T-helper 1 cell (primary cell): Measurements from ENCODE around the gene CRIP2.

Source experiments
- DNase-seq, 5 donors: peaks; one replicate each; pipeline ENCODE4 v3.0.0-alpha.2; 2012 to 2020

CRIP2 gene

DNA sequence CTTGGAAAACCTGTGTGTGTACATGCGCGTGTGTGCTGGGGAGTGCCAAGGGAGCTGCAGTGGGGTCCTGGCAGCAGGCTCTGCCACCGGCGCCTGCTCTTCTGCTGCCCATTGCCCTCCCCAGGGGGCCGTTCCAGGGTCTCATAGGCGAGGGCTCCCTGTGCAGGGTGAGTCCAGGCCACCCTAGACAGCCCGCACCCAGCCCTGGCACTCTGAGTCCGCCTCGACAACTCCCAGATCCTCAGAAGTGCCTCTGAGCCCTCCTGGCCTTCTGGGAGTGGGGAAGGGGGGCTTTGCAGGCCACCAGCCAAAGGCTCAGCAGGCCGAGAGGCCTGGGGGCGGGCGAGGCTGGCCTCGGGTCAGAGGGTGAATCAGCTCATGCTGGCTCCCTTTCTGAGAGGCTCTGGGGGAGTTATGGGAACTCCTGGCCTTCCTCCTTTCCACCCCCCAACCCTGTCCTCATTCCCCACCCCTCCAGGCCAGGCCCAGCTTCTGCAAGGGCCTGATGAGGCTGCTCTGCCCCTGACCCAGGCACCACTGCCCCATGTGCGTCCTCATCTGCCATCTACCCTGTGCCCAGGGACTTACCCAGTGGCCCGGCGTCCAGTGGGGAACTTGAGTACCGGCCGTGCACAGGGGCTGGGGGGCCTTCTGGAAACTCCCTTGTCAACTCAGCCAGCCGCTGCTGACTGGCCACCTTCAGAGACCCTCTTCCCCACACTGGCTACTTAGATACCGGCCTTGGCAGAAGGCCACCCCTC, 14.3 kb downstream of the CRIP2 start:
- no peak for DNase-seq

DNA sequence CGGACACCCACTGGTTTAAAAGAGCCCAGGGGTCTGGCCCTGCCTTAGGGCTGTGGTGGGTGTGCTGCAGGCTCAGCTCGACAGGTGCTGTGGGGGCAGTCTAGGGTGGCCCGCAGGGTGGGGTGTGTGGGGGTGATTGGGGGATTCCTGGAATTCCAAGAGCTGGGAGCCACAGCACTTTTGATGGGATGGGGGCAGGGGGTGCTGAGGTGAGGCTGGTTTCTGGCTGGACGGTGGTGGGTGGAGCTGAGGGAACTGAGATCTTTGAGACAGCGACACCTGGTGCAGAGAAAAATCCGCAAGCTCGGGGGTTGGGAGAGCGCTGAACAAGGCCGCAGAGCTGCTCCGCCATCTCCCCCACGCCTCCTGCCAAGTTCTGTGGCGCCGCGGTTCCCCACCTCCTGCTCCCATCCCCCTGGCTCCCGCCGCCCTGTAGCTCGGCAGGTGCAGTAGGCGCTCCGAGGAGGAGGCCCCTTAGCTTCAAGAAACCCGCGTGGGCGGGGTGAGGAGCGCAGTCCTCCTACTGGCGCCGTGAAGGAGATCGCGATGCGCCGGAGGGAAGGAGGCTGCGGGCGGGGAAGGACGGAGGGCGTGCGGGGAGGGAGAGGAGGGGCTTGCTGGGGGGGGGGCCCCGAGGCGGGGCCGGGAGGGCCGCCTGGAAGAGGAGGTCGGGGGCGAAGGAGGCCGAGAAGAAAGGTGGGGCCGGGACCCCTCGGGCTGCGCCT, 15.1 kb downstream of the CRIP2 start:
- DNase-seq: peak; percentile 75 to 87 (median 86)

DNA sequence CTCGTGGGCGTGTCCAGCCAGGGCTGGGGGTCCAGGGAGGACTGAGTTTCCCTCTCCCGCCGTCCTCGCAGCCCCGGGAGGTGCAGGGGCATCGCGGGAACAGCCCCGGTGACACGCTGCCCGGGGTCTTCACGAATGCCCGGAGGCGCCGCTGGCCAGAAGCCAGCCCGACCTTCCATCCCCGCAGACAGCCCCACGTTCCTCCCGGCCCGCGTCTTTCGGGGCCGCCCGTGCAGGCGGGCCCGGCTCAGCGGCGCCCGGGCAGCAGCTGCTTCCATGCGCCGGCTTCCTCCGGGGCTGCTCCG, 15.6 kb downstream of the CRIP2 start:
- DNase-seq: no peak

DNA sequence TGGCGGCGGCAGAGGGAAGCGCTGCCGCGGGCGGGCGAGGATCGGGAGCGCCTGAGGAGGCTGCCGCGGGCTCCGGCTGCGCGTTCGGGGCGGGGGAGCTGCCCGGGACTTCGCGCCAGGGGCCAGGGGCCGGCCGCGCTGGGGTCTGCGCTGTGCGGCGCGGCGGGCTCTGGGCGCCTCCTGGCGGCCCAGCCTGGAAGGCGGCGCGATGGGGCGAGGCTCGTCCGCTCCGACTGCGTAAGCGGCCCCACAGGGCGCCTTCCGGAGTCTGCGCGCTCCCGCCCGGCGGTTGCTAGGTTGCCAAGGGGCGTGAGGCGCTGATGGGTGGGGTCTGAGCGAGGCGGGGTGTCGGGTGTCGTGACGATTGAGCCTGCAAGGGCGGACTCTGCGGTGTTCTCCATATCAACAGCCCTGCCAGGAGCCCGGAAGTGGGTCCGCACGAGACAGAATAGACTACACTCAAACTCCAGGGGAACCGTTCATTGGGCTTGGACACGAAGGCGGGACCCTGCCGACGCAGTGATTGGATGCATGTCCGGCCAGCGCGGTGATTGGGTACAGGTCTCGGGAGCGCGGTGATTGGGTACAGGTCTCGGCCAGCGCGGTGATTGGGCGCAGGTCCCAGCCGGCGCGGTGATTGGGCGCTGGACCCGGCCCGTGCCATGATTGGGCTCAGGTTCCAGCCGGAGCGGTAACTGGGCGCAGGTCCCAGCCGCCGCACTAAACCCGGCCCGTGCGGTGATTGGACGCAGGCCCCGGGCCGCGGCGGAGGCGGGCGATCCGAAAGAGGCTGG, 16.1 kb downstream of the CRIP2 start, which contains the start of gene TEDC1:
Gene TEDC1, plus strand, starts transcription at position 675 of the 794 bp plus-strand sequence. CDS start 130 bp downstream, outside the sequence.
- DNase-seq: peak; percentile 98 to 100 (median 98)

DNA sequence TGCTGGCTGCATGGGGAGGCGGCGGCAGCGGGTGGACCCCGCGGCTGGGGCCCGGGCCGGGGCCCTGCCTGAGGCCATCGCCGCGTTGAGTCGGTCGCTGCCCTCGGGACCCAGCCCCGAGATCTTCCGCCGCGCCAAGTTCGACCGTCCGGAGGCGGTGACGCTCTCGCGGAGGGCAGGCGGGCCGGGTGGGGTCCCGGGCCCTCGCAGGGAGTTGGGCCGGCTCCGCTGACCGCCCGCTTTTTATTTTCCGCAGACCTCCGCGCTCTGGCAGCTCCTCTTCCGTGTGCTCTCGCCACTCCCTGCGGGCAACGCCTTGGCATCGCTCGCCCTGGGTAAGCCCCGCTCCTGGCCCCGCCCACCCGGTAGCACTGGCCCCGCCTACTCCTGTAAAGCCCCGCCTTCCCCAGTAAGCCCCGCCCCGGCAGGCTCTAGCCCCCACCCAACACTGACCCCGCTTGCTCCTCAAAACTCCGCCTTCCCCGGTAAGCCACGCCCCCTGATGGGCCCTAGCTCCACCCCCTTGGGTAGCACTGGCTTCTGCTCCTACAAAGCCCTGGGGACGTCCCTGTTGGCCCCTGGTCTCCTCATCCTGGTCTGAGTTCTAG, 16.8 kb downstream of the CRIP2 start:
- peak; percentile 79 to 89 (median 85) for DNase-seq

DNA sequence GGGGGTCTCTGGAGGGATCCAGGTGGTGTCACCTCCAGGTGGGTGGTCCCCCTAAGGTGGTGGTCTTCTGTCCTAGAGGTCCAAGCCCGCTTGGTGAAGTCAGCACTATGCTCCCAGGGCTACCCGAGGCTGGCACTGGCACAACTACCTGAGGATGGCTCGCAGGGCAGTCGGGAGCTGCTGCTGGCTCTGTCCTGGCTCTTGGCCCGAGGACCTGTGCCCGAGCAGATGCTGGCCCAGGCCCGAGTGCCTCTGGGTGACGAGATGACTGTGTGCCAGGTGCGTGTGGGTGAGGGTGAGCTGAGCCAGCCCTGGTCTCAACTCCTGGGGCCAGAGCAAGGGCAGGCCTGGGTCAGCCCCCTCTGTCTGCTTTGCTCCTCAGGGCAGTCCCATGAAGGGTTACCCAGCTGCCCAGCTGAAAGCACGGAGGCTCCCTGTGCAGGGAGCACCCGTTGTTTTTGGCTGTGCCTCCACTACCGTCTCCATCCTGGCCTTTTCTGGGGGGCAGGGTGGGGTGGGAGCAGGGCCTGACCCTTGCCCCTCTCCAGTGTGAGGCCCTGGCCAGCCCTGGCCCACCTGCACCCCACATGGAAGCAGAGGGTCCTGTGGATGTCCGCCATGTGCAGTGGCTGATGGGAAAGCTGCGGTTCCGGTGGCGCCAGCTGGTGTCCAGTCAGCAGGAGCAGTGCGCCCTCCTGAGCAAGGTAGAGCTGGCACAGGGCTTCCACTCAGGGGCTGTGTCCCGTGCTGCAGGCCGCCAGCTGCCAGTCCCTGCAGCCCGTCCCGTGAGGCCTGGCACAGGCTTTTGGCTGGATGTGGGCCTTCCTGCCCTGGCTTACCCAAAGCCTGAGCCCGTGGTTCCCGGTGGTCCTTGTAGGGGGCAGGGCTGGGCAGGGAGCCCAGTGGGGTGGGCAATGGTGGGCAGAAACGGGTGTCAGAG, 17.7 kb downstream of the CRIP2 start:
- peak in 3 of 5 donors; percentile 7 to 14 (median 8) for DNase-seq

DNA sequence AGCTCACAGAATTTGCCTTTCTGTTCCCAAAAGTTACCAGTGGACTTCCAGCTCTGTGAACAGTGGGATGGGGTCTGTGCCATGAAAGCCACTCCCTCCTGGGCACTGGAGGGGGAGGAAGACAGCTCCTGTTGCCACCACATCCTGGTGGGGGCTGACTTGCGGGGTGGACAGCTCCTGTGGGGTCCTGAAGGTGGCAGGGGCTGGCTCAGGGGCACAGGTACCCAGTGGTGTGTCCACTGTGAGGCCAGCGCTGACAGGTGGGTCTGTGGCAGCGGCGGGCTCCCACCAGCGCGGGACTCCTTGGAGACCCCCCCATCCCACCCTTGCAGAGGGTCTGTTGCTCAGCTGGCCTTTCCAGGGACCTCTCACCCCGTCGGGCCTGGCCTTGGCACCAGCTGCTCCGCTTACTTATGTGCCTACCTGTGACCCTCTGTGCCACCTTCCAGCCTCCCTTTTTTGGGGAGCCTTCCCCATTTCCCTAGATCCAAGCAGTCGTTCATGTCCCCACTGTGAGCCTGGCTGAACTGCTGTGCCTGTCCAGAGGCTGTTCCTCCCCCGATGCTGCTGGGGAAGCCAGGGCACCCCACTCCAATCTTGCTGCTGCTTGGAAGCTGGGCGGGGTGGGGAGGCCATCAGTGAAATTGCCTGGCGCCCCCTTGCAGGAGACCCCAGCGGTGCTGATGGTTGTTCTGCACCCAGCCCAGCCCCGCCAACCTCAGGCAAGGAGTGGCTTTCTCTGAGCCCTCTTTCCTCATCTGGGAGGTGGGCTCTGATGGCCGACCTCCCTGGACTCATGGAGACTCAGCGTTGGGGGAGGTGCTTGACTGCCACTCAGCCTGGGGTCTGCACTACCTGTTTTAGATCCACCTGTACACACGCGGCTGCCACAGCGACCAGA, 18.6 kb downstream of the CRIP2 start:
- peak in 3 of 5 donors; percentile 5 to 14 (median 7) for DNase-seq

DNA sequence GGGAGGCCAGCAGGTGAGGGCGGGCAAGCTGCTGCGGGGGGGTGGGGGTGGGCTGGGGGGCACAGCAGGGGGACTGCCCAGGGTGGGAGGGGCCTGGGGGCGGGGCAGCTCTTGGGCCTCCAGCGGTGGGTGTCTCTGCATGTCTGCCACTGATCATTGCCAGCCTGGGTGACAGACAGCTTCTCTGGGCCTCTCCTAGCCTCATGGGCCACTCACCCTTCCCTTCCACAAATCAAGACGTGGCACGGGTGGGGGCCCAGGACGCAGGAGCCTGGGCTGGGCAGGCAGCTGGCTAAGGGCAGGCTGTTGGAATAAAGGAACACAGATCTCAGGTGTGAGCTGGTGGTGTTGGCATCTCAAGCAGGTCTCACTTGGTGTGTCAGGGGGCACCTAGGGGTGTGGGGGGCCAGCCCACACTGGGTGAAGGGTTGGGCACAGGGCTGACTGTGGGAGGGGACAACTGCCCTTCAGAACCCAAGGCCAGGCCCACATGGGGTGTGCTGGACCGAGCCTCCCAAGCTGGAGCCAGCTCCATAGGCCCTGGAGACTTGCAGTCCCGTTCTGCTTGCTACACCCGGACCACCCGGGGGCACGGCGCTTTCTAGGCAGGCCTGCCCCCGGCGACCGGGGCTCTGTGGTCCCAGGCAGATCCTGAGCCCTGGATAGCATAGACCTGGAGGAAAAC, 19.4 kb downstream of the CRIP2 start:
- DNase-seq: peak in 3 of 5 donors; percentile 2 to 14 (median 5)

DNA sequence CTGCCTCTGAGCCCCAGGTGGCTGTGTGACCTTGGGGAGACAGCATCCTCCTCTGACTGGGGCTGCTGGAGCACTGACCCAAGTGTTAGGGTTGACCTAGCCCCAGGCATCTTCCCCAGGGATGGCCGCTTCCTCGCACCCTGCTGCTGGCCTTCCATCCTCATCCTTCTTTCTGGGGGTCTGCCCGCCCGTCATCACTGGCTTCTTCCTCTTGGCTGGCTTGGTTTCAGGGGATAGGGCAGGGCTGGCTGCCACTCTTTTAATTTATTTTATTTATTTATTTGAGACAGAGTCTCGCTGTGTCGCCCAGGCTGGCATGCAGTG, 19.9 kb downstream of the CRIP2 start:
- no peak for DNase-seq

DNA sequence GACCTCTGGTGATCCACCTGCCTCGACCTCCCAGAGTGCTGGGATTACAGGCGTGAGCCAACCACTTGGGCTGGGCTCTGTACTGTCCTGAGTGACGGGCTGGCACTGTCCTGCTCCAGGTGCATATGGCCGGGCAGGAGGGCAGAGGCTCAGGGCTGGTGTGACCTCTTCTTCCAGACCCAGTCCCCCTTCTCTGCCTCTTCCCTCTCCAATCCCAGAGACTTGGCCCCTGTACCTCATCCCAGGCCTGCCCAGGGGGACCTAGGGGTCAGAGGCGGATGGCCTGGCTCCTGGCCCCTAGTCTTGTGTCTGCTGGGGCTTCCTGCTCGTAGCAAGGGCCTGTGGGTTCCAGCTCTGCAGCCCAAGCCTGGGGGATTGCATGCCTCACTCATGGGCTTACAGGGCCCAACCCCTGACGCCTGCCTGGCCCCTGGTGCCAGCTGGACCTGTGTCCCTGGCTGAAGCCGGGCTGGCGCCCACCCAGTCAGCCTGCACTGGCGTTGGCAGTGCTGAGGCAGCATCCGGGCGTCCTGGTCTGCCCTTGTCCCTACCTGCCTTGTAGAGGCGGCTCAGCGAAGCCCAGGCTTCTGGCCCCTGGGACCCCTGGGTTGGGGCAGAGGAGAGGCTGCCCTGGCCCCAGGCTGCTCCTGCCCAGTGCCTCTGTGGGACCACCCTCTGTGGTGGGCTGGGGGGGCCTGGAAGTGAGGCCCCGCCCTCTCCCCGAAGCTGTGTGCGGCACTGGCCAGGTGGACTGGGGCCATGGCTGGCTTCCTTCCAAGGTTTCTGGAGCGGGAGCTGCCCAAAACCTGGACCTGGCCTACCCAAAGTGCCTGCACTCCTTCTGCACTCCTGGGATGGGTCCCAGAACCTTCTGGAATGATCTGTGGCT, 20.7 kb downstream of the CRIP2 start:
- DNase-seq: peak in 1 of 5 donors; percentile 12

DNA sequence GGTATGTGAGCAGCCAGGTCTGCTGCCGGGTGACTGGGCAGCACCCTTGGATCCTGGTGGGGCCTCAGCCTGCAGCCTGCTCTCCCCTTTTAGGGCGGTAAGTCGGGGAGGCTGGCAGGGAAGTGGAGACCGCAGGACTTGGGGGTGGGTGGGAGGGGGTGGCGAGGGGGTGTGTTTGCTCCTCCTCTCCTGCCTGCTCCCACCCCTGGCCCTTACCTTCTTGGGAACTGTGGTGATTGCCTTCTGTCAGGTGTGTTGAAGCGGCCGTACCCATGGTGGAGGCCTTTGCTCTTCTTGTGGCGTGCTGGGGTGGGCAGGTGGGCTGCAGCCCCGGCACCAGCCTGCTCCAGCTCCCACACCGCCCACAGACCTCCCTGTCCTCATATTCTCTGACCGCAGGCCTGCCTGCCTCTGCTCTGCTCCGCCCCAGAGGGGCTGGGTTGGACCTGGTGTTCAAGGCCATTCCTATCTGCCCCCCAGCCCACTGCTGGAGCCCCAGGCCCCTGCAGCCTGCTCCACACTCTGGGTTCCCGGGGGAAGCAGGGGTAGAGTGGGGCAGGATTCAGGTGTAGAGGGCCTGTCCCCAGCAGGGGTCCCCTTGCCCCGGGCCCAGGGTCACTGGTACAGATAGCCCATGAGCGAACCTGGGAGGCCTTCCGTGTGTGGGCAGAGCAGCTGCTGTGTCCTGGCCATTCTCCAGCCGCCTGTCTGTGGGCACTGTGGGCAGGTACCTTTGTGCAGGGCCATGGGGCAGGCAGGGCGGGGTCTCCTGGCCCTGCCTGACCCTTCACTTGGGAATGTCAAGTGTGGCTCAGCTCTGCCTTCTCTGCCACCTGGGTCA, 21.6 kb downstream of the CRIP2 start:
- DNase-seq: peak in 1 of 5 donors; percentile 11

DNA sequence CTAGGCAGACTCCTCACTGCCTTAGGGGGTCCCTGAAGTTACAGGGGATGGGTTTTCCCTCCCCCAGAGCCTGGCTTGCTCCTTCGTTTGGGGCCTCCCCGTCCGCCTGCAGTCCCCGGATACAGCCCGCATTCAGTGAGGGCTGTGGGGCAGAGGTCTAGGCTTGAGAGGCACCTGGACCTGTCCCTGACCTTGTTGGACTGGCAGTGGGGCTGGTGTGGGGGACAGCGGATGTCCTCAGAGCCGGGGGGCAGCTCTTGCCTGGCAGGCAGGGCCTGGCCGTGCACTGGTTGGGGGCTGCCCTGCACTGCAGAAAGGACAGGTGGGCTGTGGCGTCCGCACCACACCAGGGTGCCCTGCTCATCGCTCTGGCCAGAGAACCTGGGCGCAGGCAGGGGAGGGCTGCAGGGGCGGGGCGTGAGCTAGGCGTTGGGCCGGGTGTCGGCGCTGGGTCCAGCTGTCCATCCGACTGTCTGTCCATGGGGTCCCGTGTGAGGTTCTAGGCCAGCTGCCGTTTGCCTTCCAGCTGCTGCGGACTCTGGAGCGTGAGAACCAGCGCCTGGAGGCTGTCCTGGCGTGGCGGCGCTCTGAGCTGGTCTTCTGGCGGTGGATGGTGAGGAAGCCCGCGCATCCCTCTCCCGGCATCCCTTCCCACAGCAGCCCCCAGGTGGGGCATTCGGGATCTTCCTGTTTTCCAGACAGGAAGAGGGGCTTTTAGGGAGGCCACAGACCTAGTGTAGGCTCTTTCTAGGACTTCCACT, 22.4 kb downstream of the CRIP2 start:
- DNase-seq: peak in 2 of 5 donors; percentile 6 to 13

DNA sequence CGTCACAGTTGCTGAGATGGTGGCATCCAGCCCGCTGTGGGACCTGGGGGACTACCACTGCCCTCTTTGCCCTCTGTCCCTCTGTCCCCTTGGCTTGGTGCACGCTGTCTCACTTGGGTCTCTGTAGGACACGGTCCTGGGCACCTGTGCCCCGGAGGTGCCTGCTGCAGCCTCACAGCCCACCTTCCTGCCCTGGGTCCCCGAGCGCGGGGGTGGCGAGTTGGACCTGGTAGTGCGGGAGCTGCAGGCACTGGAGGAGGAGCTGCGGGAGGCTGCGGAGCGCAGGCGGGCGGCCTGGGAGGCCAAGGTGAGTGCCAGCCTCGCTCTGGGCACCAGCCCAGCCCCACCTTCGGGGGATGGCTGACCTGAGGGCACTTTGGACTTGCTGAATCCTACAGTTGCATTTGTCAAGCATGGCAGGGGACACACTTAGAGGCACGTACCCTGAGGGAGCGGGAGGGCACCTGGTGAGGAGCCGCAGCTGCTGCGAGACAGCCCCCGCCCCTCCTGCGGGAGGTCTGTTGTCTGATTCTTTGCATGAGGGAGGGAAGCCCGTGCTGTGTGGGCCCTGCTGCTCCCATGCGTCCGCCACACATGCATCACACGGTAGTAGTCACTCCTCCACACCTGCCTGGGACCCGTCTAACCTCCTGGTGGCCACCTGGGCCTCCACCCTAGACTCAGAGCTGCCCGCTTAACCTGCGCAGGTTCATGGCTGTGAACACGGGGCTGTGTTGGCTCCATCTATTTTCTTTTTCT, 23.2 kb downstream of the CRIP2 start:
- DNase-seq: peak in 1 of 5 donors; percentile 13

DNA sequence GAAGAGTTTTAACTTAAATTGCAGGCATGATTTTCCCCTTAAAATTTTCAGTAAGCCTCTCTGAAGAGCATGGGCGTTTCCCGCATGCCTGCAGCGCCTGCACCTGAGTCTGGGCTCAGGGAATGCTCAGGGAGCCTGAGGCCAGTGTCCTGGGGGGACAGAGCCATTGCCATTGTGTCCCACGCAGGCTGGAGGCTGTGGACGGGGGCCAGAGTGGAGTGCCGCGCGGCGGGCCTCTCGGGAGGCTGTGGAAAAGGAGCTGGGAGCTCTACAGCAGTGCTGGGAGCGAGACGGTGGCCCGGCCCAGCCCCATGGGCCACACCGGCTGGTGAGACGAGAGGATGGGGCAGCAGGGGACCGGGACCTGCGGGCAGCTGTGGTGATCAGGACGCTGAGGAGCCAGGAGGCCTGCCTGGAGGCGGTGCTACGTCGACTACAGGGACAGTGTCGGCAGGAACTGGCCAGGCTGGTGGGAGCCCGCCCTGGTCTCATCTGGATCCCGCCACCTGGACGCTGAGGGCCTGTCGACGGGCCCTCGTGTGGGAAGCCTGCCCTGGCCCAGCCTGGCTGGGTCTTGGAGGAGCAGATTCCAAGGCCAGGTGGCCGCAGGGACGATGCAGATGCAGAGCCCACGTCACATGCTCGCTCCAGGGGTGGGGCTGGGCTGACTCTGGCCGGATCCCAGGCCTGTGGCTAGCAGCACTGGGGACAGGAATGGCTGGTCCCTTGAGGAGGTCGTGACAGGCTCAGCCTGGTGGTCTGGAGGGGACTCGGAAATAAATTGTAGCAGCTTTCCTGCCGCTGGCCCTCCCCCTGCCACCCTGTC, 24.0 kb downstream of the CRIP2 start:
- DNase-seq: peak in 1 of 5 donors; percentile 10

DNA sequence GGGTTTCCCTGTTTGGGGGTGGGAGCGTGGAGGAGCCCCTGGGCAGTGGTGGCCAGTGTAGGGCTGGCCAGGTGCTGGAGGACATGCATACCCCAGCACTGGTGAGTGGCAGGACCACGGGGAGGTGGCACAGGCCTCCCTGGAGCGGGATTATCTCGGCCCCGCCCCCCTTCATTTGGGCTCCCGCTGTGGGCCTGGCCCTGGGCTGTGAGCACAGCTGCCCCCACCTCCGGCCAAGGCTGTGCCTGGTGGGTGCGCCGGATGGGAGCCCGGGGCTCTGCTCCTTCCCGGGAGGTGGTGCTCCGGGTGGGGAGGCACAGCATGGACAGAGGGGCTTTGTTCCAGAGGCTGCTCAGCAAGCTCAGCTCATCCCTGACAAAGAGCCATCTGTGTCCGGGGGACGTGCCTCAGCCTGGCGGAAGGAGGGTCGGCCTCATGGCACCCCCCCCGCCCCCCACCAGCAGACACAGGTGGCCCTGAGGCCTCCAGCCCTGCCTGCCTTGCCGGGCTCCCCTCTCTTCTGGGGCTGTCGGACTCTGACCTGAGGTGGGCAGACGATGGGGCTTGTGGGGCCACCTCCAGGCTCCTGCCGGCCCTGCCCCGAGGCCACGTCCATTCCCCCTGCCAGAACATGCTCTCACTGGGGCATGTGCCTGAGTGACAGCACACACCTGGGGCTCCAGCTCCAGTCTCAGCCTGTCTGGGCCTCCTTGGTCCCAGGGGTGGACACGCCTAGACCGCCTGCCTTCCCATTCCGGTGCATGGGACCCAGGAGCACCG, 24.8 kb downstream of the CRIP2 start:
- DNase-seq: peak in 1 of 5 donors; percentile 13
